GM21528 (cell line): Measurements from ENCODE around the gene FTO.

ENCODE experiments used
- ATAC-seq: cut with Tn5 transposase; IDR thresholded peaks from one replicate; pipeline ENCODE4 v1.9.1; 2021; ENCODE audit warnings: mild to moderate bottlenecking, moderate library complexity; ENCODE audit not compliant: unreplicated experiment, low FRiP score

Gene FTO

DNA sequence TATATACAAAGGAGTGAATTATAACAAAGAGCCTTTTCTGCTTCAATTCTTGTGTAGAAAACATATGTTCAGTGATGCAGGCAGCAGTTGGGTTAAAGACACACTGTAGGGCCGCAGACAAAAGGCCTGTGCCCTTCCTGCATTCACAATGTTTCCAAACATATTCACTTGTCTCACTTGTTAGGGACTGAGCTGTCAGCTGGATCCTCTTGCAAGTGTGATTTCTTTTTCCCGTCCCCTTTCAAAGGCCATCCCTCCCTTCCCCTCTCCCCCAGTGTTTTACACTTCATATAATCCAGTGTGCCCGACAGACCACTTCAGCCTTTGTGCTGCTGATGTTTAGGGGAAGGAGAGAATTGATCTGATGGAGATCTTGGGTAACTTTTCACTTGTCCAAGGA lies 217.0 kb downstream of the FTO start:
- ATAC-seq, result no peak

DNA sequence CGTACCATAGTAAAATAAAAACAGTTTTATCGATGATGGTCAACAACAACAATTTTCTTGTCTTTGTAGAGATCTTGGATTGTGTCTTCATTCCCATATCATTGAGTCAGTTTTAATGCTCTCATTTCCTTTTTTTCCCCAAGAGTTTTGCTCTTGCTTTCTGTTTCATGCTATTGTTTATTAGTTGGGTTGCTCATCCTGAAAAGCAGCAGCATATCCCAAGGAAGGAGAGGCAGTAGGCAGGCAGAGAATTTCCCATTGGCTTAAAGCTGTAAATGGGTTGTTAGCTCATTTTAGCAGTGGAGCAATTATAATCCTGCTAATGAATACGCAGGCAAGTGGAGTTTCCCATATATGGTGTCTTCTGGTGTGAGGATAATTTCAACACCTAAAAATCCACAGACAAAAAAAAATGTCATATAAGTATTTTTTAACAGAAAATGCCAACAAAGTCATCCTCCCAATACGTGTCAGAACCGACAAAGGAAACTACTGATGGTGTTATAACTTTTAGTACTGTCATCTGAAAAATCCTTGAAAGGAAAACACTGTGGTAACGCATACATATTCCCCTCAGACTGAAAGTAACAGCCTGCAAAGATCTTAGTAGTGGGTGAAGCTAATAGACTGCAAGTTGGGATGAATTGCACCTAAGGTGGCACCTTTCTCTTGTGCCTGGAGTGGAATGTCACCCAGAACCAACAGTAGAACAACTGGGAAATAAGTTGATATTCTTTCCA lies 218.3 kb downstream of the FTO start:
- no peak for ATAC-seq

DNA sequence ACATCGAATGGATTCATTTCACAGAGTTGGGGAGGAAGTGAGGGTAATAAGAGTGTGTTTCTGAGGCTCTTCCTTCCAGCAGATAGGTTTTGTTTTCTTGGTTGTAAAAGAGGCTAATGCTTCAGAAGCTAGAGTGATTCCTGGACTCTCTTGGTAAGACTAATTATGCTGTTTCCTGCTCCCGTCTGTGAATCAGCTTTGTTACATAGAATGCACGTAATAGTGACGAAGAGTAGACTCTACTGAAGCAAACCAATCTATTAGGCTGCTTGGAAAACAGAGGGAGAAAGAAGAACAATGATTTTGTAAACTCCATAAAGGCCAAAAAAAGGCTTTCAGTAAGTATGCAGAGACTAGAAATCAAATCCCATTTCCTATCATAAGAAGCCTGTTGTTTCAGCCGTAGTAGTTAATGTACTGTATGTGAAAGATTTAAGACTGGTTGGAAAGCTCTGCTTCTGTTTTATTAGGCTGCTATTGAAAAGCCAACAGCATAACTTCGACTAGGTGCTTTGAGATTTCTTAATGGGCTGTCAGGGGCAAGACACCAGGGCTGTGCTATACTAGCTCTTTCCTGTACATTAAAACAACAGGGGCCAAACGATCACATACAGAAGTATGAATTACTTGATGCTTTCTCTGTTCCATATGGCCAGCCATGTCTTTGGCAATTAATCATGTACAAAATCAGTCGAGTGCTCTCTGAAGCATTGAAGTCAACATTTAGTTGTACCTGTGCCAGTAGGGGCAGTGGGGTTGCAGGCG lies 219.0 kb downstream of the FTO start:
- no peak for ATAC-seq

DNA sequence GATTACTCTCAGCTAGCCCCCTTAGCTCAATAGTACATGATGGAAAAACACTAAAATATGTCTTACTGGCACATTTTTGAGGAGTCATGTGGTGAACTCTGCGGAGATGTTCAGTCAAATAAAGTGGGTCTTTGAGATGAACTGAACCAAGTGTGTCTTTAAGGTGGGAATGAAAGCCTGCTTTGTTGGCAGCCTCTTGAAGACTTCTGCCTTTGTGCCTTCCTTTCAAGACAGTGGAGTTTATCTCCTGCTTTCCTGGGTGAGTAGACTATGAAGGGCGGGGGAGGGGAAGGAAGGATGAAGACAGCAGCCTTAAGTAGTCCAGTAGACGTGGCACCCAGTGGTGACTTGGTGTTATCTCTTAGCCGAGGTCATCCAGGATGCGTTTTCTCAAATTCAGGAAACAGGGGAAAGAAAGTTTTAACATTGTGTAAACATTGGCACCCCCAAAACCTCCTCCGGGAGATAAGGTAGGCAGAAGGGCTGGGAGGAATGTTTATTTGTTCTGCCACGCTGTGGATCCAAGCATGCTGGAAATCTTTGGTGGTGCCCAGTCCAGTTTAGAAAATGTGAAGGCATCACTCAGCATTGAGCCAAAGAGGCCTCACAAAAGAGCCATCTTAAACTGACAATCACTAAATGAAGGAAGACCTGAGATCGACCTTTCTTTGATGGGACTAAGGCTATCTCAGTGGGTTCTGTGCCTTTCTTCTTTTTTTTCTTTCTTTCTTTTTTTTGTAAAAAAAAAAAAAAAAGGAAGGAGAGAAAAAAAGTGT lies 220.6 kb downstream of the FTO start:
- no peak for ATAC-seq

DNA sequence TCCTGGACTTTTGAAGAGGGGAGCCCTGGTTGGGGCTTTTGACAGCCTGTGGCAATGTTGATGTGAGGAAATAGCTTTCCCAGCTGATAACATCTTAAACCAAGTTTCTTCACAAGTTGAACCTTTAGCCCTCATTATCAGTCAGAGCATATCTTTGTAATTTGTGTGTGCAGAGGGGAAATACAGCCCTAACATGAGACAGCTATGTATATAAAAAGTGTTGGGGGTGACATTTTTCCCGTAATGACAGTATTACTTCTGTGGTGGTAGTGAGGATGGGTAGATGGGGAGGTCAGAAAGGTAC lies 221.1 kb downstream of the FTO start:
- no peak for ATAC-seq

DNA sequence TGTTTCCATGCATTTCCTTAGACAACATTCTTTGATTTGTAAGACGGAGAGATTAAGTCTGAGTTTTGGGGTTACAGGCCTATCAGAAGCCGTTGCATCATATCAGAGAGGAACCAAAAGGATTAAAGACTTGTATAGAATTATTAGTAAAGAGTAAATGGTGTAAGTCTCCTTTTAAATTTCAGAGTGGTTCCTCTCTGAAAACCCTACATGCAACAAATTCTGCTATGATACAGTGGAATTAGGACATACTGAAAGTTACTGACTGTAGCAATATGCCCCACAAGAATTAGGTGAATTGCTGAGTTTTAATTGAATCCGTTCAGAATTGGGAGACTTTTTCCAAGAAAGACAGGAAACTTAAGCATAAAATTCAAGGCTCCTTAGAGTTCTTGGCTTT lies 221.6 kb downstream of the FTO start:
- no peak for ATAC-seq

DNA sequence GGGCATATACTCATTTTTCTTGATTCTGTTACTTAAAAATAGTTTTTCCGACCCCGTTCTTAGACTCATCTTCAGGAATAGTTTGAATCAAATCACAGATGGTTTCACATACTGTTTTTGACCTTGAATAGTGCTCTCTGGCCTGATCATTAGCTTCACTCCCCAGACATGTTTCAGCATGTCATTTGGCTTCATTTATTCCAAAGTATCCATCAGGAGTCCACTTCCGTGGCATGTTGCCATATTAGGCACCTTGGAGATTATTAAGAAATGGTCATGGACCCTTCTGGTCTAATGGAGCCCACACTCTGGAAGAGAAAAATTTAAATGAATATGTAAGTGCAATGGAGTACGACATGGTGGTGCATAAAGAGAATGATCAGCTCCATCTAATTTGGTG lies 222.3 kb downstream of the FTO start:
- ATAC-seq, result no peak

DNA sequence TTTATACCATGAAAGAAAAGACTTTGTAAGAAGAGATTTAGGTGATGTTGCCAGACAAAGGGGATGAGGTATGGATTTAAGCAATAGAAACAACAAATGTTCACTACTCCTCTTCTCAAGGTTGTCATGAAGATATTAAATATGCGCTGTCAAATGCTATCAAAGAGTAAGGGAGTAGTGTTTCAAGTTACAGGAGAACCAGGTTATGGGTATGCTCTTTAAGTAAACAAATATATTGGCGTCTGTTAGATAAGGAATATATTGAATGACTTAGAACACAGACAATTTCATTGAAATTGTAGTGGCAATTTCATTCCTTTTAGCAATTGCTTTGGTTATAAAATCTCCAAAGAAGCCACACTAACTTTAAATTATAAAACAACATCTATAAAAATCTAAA lies 229.0 kb downstream of the FTO start:
- ATAC-seq, result no peak

DNA sequence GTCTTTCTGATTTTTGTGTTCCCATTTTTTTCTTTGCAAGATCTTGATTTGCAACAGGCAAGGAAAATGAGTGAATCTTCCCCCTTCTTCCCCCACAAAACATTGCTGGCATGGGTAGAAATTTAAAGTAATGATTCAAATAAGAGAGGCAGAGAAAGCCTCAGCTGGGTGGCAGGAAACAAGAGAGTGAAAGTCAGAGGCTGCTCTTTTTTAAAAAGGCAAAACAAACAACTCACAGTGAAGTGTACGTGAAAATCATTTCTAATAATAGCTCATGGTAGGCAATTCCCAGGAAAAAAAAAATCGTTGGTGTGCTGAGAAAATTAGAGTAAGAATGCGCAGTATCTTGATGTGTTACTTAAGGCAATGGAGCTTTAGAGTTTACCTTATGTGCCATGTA lies 229.5 kb downstream of the FTO start:
- no peak for ATAC-seq

DNA sequence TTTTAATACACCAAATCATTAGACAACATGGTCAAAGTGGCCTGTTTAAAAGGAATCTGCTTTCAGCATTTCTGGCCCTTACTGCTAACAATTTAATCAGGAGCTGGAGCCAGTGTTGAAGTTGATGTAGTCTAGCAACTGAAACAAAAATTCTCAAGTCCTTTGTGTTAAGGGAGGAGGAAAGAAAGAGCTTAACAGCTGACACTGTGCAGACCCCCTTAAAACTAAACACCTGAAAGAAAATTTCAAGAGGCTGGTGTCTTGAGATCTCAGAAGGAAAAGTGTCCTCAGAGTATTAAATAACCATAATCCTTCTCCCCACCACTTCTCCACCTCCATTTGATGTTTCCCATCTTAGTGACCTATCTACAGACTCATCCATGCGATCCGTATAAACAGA lies 232.1 kb downstream of the FTO start:
- no peak for ATAC-seq

DNA sequence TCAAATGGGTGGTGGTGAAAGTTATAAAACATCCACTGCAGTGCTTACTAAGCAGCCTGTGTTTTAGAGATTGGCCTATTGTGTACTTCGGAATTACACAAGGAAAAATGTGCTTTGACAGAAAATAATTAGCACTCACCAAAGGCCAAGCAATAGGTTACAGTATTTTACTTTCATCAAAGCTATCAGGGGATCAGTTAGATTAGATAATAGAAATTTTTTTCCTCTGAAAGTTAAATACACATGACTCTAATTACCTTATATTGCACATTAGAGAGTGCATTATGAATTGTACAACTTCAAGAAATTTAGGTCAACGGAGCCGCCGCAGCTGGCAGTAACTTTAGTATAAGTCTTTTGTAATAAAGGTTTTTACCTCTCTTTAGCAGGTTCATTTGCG lies 232.6 kb downstream of the FTO start:
- ATAC-seq, result no peak

DNA sequence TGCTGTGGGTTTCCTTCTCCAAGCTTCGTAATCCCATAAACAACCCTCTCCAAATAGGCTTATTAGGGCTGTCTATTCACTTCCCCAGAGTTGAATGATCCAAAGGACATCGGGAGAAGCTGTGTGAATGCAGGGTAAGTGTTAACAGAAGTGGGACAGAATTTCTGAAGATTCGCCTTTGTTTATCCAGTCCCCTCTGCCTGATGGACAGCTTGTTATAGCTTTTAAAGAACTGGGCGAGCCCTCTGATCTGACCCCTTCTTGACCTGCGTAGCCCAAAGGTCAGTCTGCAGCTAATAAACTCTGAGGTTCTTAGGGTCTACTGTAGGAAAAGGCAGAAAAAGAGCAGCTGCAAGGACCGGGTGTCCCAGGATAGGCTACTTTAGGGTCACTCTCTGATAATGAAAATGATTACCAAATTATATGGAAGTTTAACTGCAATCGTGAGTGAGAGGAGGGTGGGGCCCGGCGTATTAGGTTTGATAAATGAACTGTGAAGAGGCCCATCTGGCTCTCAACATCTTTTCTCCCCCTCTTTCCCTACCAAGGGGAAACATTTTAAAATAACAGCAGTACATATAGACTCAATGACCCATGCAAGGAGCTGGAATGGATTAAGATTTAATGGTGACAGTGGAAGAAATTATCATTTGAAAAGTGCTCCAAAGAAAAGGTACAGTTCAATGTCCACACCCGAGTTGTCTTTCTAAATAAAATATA lies 233.4 kb downstream of the FTO start:
- no peak for ATAC-seq

DNA sequence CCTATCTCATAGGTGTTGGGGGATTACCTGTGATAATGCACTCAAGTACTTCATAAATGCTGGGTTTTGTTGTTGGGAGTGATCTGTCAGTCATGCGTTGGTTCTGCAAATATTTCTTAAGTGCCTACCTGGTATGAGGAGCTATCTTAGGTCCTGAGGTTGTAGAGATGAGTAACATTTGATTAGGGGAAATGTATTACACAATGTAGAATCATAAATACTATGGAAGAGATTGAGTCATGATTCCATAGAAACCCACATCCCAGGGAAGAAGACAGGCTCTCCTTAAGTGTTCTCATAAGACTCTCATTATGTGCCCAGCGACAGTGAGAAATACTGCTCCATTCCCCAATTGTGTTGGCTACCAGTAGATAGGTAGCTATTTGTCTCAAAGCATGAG lies 240.1 kb downstream of the FTO start:
- no peak for ATAC-seq

DNA sequence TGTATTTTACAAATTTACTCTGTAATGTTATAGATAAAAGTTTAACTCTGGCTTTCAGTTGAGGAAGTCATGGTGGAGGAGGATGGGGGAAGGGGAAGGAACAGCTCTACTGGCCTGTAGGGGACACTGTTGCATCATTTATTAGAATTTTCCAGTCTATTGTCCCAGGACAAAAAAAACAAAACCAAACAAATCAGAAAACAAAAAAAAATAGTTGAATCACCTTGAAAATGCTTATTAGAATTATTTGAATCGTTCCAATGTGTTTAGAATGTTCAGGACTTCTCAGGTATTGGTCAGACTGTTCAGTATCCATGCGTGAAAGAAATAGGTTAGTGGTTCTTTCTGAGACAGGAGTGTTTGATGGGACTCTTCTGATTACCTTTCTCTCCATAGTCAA lies 242.0 kb downstream of the FTO start:
- ATAC-seq, result no peak

DNA sequence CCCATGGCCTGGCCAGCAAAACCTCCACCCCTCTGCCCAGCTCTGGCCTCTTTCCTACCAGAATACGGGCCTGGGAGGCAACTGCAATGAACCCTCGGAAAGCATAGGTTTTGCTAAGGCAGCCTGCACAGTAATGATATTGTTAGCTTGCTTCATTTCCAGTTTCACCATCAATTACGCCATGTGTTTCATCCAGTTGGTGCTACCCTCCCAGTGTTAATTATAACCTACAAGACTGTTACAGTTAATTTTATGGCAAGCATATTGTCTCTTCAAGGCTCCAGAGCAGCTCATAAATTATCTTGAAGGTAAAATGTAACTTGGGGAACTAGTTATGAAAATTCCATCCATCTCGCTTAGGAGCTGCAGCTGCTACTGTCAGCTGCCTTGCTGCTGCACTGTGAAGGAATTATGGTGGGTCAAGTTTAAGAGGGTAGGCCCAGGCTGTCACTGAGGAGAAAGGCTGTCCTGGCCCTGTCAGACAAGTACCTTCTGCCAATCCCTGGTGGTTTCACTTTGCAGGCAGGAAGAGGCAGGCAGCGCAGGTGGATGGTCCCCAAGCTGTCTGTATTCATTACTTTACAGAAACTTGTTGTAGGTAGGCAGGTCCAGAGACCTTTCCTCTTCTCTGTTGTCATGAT lies 242.9 kb downstream of the FTO start:
- no peak for ATAC-seq

DNA sequence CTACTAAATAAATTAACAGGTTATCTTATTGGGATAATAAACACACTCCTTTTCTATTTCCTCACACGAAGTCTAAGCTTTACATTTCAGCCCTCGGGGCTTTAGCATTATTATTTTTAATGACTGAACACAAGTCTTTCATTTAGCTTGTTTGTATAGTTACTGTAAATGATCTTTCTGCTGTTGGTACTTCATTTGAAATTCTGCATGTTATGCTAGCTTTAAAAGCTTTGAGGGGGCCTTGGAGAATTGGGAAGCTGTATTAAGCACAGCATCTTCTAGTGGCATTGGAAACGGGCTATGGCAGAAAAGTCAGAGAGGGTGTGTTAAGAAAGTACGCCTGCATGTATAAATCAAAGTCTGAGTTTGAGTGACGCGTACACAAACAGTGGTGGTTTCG lies 243.7 kb downstream of the FTO start:
- ATAC-seq, result no peak

DNA sequence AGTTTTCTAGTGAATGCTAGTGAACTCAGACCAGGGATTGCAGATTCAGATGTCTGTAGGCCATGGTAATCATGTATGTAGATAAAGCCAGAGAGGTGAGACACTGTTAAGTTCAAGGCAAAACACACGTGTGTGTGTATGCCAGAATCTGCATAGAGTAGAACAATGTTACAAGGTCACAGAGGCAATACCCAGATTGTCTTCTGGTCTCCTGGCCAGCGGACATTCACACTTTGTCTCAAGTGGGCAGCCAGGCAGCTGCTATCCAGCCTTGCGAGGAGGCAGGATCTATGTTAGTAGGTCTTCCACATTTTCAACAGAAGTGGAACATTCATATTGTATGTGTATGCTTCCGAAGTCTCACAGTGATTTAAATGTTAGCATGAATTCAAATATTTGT lies 244.4 kb downstream of the FTO start:
- no peak for ATAC-seq

DNA sequence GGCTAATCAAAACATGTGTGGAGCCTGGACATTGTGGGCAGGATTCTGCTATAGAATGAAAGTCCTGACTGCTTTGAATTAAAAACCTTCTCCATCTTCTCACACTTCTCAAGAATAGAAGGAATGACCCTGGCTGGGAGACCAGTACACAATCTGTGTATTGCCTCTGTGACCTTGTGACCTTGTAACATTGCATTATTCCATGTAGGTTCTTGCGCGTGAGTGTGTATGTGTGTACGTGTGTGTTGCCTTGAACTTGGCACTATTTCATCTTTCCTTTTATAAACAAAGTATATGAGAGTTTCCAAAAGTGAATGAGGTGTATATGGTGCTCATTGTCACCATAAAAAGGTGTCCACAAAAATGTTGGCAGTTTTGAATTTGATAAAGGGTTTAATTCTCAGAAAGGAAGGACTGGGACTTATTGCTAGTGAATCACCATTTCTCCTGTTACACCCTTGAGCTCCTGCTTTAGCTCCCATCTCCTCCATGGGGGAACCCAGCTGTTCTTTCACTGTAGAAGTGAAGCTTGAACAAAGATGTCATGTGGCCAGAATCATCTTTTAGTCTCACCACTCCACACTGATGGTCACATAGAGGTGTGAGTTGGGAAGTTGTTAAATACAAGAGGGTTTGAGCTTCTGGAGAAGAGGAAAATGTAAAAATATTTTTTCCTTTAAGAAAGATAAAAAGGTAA lies 244.9 kb downstream of the FTO start:
- ATAC-seq, result no peak

DNA sequence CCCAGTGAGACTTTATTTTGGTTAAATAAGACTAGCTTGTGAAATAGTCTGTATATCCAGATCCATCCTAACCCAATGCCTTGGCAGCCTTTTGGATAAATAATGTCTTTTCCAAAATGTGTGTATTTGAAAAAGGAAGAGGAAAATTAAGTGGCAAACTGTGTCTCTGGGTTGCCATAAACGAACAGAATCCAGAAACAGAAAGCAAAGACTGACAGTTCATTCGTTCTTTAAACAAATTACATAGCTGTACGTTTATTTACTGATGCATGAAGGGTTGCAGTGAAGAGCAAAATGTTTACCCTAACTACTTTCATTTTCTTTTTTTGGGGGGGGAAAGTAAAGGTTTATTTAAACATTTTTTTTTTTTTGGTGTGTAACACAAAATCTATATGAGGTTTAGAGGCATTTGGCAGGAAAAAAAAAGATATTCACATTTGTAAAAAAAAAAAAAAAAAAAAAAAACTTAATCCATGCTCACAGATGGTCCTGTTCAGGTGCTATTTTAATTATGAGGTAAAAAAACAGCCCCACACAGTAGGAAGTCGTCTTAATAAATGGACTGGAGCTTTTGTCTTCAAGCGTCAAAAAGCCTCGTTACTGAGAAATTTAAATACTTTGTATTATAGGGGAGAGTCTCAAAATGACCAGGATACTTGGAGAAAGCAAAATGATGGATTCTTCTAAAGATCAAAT lies 245.9 kb downstream of the FTO start:
- ATAC-seq, result no peak
